H1 (cell line): Measurements from ENCODE around the gene ARHGAP22.

Experiments
- EZH2 ChIP-seq: fragments of 200-600 bp; sonication (generic); IDR thresholded peaks from 2 replicates; pipeline ENCODE4 v1.7.1; 2012; ENCODE audit warnings: low read depth, mild to moderate bottlenecking, moderate library complexity, low read length, inconsistent platforms; ENCODE audit not compliant: severe bottlenecking
- FOSL1 ChIP-seq: IDR thresholded peaks from 2 replicates; pipeline ENCODE4 v1.6.1; 2011; ENCODE audit warnings: mild to moderate bottlenecking, low read depth, low read length, moderate library complexity; ENCODE audit not compliant: insufficient read depth
- GTF2F1 ChIP-seq: IDR thresholded peaks from 2 replicates; pipeline ENCODE4 v1.6.1; 2012; ENCODE audit warnings: low read depth, low read length, improper control_type of control experiment, borderline replicate concordance
- SAP30 ChIP-seq: fragments of 300-600 bp; sonication (generic); IDR thresholded peaks from 2 replicates; pipeline ENCODE4 v1.7.1; 2012; ENCODE audit warnings: low read length, moderate library complexity, mild to moderate bottlenecking, inconsistent platforms; ENCODE audit not compliant: insufficient read depth, insufficient replicate concordance
- TEAD4 ChIP-seq: IDR thresholded peaks from 2 replicates; pipeline ENCODE4 v1.6.1; 2012; ENCODE audit warnings: low read depth, low read length, inconsistent platforms, mixed read lengths
- YY1 ChIP-seq: IDR thresholded peaks from 2 replicates; pipeline ENCODE4 v1.6.1; 2011; ENCODE audit warnings: low read depth, mild to moderate bottlenecking, low read length

DNA sequence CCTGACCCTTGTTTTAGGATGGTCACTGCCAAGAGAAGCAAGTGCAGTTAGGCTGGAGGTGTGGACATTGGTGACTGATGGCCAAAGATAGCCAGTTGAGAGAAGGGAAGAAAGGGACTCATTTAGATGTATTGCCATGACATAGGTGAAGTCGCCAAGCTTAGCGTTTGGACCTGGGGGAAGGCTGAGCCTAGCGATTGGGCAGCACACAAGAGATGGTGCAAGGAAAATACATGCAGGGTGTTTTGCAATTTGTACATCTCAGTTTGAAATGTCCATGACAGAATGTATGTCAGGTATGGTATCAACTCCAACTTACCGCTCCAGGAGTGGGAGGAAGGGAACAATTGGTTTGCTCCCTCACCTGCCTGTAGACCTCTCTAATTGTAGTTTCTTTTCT lies 164.1 kb downstream of the ARHGAP22 start:
- TF ChIP-seq FOSL1 (no peak), SAP30 (no peak), GTF2F1 (no peak), EZH2 (no peak), YY1 (no peak), TEAD4 (no peak)
